HL-60 (cell line): ENCODE data around the gene PNKP.

Experiments used
- DNase-seq, 2 experiments: peaks; one replicate each; pipeline ENCODE4 v3.0.0-alpha.2; 2010 to 2020; ENCODE audit warnings: low read depth in 1 of 2, low spot score in 1 of 2
- H3K27ac ChIP-seq: fragments of 250-450 bp; sonication (Bioruptor Pico); replicated peaks from 2 replicates; pipeline ENCODE4 v1.5.1; 2020; ENCODE audit warnings: mild to moderate bottlenecking, moderate library complexity
- H3K27me3 ChIP-seq: fragments of 250-450 bp; sonication (Bioruptor Pico); 2 replicates; pipeline ENCODE4 v1.5.1; 2021; ENCODE audit warnings: mild to moderate bottlenecking, moderate library complexity; ENCODE audit not compliant: insufficient read depth, poor library complexity, severe bottlenecking
- H3K4me3 ChIP-seq: replicated peaks from 2 replicates; pipeline ENCODE4 v1.5.1; 2011; ENCODE audit warnings: mild to moderate bottlenecking, control low read depth, low read length; ENCODE audit not compliant: insufficient read depth
- CTCF ChIP-seq: IDR thresholded peaks from one replicate; pipeline ENCODE4 v1.5.1; 2011; ENCODE audit warnings: low read length, control low read depth, inconsistent platforms; ENCODE audit not compliant: insufficient read depth
- GABPA ChIP-seq: IDR thresholded peaks from 2 replicates; pipeline ENCODE4 v1.6.1; 2012; ENCODE audit warnings: low read depth
- POLR2AphosphoS5 ChIP-seq: IDR thresholded peaks from 2 replicates; pipeline ENCODE4 v1.6.1; 2012; ENCODE audit warnings: low read depth
- REST ChIP-seq: IDR thresholded peaks from 2 replicates; pipeline ENCODE4 v1.6.1; 2012; ENCODE audit warnings: low read depth; ENCODE audit not compliant: insufficient replicate concordance
- SPI1 ChIP-seq: IDR thresholded peaks from 2 replicates; pipeline ENCODE4 v1.6.1; 2012; ENCODE audit warnings: low read depth, mild to moderate bottlenecking, borderline replicate concordance

The PNKP gene

DNA sequence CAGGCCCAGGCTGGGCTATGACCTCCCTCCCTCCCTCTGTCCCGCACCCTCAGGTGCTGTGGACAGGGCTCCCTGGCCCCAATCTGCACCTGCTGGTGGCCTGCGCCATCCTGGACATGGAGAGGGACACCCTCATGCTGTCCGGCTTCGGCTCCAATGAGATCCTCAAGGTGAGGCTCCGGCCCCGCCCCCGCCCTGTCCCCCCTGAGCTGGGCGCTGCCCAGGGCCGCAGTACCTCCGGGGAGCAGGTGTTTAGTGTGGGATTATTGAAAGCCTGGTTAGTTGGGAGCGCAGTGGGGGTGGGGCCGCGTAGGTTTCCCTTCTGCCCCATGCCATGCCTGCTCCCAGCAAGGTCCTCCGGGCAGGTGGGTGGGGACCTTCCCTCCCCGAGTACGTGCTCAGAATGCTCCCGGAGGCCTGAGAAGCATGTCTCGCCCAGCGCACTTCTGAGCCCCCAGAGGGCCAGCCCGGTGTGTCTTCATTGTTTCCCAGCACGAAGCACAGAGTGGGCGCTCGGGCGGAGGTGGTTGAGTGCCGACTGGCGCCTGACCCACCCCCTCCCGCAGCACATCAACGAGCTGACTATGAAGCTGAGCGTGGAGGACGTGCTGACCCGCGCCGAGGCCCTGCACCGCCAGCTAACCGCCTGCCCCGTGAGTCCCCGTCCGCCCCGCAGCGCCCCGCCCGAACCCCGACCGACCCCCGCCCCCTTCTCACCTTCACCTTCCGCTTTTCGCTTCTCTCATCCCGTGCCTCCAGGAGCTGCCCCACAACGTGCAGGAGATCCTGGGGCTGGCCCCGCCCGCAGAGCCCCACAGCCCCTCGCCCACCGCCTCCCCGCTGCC lies 20.5 kb upstream of the PNKP start:
- Histone ChIP-seq H3K4me3 (no peak overlapping the region), H3K27me3 (no peaks in the 10 kb centered on the region), H3K27ac (no peak overlapping the region)
- TF ChIP-seq CTCF = no peak
- no peak for TF ChIP-seq REST
- no peak for TF ChIP-seq SPI1
- no peak for TF ChIP-seq POLR2AphosphoS5
- TF ChIP-seq GABPA = no peak
- DNase-seq = no peak

- H3K4me3 ChIP-seq = no peak overlapping the region
- DNase-seq = no peak
- H3K27ac ChIP-seq = no peak overlapping the region
- no peaks in the 10 kb centered on the region for H3K27me3 ChIP-seq
- TF ChIP-seq CTCF (no peak), SPI1 (no peak), GABPA (no peak), REST (no peak), POLR2AphosphoS5 (no peak)
Measured at GRCh38 chr19:49887037-49887664, 19.8 kb upstream of the PNKP start.

DNA sequence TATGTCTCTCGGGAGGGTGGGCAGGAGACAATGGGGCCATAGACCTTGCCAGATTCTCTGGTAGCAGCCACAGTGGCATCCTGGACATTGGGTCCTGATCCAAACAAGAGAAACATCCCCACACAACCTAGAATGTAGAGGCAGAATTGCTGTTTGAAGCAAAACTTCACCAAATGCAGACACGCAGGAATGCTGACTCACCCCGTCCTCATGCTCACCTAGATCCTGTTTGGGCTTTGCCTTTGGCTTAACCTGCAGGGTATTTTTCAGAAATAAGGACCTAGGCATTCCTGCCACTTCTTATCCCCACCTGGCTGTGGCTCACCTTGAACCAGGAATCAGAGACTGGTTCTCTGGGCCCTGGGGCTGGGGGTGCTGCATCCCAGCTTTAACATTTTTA lies 17.4 kb upstream of the PNKP start:
- TF ChIP-seq REST (no peak), SPI1 (no peak), CTCF (no peak), GABPA (no peak), POLR2AphosphoS5 (no peak)
- no peak for DNase-seq
- Histone ChIP-seq H3K27me3 (no peaks in the 10 kb centered on the region), H3K4me3 (no peak overlapping the region), H3K27ac (no peak overlapping the region)
